NB4 (cell line): ENCODE measurements around the gene PDHX.

Experiments
- POLR2A ChIP-seq: IDR thresholded peaks from 2 replicates; pipeline ENCODE4 v1.6.1; 2011; ENCODE audit warnings: mild to moderate bottlenecking; ENCODE audit not compliant: insufficient read length; ENCODE audit errors: extremely low read depth
- TF ChIP-seq, protein P1 (sequence below): IDR thresholded peaks from one replicate; pipeline ENCODE4 v1.5.1; 2012; ENCODE audit warnings: low read depth, low read length

DNA sequence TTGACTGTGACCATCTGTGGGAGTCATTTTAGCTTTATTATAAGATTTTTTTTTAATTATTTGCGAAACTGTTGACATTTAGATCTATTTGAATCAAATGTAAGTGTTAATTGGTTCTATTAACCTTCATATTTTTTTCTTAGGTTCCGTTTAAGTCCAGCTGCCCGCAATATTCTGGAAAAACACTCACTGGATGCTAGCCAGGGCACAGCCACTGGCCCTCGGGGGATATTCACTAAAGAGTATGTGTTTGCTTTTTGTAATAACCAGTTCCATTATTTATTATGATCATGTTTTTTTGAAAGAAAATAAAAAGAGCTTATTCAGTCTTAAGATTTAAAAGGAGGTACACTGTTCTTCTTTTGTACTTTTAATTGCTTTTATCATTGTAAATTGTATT is 43.9 kb downstream of the PDHX start:
- TF ChIP-seq, protein P1, sequence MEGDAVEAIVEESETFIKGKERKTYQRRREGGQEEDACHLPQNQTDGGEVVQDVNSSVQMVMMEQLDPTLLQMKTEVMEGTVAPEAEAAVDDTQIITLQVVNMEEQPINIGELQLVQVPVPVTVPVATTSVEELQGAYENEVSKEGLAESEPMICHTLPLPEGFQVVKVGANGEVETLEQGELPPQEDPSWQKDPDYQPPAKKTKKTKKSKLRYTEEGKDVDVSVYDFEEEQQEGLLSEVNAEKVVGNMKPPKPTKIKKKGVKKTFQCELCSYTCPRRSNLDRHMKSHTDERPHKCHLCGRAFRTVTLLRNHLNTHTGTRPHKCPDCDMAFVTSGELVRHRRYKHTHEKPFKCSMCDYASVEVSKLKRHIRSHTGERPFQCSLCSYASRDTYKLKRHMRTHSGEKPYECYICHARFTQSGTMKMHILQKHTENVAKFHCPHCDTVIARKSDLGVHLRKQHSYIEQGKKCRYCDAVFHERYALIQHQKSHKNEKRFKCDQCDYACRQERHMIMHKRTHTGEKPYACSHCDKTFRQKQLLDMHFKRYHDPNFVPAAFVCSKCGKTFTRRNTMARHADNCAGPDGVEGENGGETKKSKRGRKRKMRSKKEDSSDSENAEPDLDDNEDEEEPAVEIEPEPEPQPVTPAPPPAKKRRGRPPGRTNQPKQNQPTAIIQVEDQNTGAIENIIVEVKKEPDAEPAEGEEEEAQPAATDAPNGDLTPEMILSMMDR = no peak
- no peak for TF ChIP-seq POLR2A
